ENCODE measurements around the gene IGF1R. TPM values are rescaled to one million over a fixed set of nuclear protein-coding genes. Genes with fewer than 3 reads are reported as not detected.
A peak's percentile ranks its signal among the peaks of the same experiment; 100 is the strongest.

IGF1R gene
- total and polyA plus RNA-seq, 7 donors, result 1.2 to 130 (median 39.6) TPM

DNA sequence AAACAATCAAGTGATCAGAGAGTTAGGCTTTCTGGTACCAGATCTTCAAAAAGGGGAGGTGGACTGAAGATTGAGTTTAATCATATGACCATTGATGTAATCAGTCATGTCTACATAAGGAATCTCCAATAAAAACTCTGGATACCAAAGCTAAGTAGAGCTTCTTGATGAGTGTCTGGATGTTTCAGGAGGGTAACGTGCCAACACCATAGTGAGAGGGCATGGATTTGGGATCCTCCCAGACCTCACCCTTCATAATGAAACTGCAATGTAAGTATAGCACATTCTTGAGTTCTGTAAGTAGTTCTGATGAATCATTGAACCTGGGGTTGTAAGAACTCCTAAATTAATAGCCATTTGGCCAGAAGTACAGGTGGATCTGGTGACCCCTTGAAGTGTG is 337.9 kb downstream of the IGF1R start:
- 82 to 91% methylated on average over 1 of the region's 1 CpG for WGBS, 2 donors
- intact Hi-C loops (cut with DNase I), result no loop called here
- no peak for TF ChIP-seq EP300 (IDR thresholded peaks at IDR 0.05)
- TF ChIP-seq, protein P1, sequence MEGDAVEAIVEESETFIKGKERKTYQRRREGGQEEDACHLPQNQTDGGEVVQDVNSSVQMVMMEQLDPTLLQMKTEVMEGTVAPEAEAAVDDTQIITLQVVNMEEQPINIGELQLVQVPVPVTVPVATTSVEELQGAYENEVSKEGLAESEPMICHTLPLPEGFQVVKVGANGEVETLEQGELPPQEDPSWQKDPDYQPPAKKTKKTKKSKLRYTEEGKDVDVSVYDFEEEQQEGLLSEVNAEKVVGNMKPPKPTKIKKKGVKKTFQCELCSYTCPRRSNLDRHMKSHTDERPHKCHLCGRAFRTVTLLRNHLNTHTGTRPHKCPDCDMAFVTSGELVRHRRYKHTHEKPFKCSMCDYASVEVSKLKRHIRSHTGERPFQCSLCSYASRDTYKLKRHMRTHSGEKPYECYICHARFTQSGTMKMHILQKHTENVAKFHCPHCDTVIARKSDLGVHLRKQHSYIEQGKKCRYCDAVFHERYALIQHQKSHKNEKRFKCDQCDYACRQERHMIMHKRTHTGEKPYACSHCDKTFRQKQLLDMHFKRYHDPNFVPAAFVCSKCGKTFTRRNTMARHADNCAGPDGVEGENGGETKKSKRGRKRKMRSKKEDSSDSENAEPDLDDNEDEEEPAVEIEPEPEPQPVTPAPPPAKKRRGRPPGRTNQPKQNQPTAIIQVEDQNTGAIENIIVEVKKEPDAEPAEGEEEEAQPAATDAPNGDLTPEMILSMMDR (IDR thresholded peaks at IDR 0.05), result no peak
- no peak for TF ChIP-seq POLR2A (IDR thresholded peaks at IDR 0.05)
- TF ChIP-seq POLR2AphosphoS5 (IDR thresholded peaks at IDR 0.05), result no peak
- DNase-seq, result no peak
- H3K27me3 ChIP-seq, result no peaks in the 10 kb centered on the region
- peaks cover 0 to 10% (median 10%) of the 10 kb centered on the region in 4 donors for H3K4me1 ChIP-seq
- H3K4me3 ChIP-seq, result no peak overlapping the region
- peaks cover 0 to 10% (median 0%) of the 10 kb centered on the region in 4 donors for H3K9me3 ChIP-seq
- no peaks in the 10 kb centered on the region for H3K36me3 ChIP-seq
- no peak overlapping the region for H3K27ac ChIP-seq

DNA sequence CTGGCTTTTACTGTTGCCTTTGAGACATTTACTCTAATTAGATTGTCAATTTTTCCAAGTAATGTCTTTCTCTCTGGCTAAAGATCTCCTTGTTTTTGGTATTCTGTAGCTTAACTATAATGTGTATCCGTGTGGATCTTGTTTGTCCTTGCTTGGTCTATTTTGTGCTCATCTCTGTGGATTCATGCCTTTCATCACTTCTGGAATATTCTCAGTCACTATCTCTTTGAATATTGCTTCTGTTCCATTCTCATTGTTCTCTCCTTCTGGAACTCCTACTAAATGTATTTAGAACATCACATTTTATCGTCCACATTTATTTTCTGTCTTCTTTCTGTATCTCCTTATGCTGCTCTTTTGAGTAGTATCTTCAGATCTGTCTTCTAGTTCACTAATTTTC is 346.6 kb downstream of the IGF1R start:
- 92 to 93% methylated on average over 2 of the region's 2 CpGs for WGBS, 2 donors
- H3K36me3 ChIP-seq, result no peaks in the 10 kb centered on the region
- TF ChIP-seq EP300 (IDR thresholded peaks at IDR 0.05) (no peak), POLR2AphosphoS5 (IDR thresholded peaks at IDR 0.05) (no peak), POLR2A (IDR thresholded peaks at IDR 0.05) (no peak)
- TF ChIP-seq, protein P1 (IDR thresholded peaks at IDR 0.05), result no peak
- no peaks in the 10 kb centered on the region for H3K4me1 ChIP-seq
- H3K27ac ChIP-seq, result no peak overlapping the region
- DNase-seq, result no peak
- H3K4me3 ChIP-seq, result no peak overlapping the region
- H3K9me3 ChIP-seq, result no peaks in the 10 kb centered on the region
- intact Hi-C loops (cut with DNase I), result loop anchor here (5.0 kb wide), 1 partner anchor 32 kb away; no protein-coding TSS in a partner anchor
- H3K27me3 ChIP-seq, result no peaks in the 10 kb centered on the region

DNA sequence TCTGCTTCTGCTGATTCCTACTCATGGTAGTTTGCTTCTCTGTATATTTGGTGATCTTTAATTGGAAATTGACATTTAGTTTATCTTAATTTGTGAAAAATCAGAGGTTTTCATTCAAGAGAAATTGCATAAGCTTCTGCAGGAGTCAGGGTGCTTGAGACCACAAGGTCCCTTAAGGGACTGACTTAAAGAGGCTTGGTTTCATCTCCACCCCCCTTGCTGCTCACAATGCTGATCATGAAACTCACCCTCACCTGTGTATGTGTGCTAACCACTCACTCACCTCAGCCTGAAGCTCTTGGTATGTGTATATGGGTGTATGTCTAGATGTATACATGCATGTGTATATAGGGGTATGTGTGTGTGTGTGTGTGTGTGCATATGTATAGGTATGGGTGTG is 347.8 kb downstream of the IGF1R start:
- TF ChIP-seq EP300 (IDR thresholded peaks at IDR 0.05) (no peak), POLR2A (IDR thresholded peaks at IDR 0.05) (no peak), POLR2AphosphoS5 (IDR thresholded peaks at IDR 0.05) (no peak)
- TF ChIP-seq, protein P1 (IDR thresholded peaks at IDR 0.05), result no peak
- intact Hi-C loops (cut with DNase I), result no loop called here
- DNase-seq, result no peak
- Histone ChIP-seq H3K27ac (no peak overlapping the region), H3K9me3 (no peaks in the 10 kb centered on the region), H3K4me3 (no peak overlapping the region), H3K27me3 (no peaks in the 10 kb centered on the region), H3K4me1 (no peaks in the 10 kb centered on the region), H3K36me3 (no peaks in the 10 kb centered on the region)

DNA sequence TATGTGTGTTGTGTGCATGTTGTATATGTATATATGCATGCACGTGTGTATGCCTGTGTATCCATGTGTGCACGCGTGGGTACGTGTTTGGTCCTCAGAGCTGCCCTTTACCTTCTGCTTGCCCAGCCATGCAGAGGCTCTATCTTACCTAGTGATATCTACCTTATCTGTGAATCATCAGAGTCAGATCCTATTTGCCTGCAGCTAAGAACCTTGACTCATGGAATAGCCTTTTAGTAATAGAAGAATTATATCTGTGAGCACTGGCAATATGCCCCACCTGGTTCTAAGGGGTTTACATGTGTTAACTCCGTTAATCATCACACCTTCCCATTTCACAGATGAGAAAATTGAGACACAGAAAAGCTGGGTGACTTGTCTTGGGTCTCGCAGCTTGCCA is 348.3 kb downstream of the IGF1R start:
- Histone ChIP-seq H3K4me1 (no peaks in the 10 kb centered on the region), H3K9me3 (no peaks in the 10 kb centered on the region), H3K36me3 (no peaks in the 10 kb centered on the region), H3K27me3 (no peaks in the 10 kb centered on the region), H3K4me3 (no peak overlapping the region), H3K27ac (no peak overlapping the region)
- WGBS, 2 donors, result 90 to 96% methylated on average over 6 of the region's 6 CpGs
- no peak for DNase-seq
- intact Hi-C loops (cut with DNase I), result no loop called here
- TF ChIP-seq EP300 (IDR thresholded peaks at IDR 0.05) (no peak), POLR2A (IDR thresholded peaks at IDR 0.05) (no peak), POLR2AphosphoS5 (IDR thresholded peaks at IDR 0.05) (no peak)
- TF ChIP-seq, protein P1 (IDR thresholded peaks at IDR 0.05), result no peak

DNA sequence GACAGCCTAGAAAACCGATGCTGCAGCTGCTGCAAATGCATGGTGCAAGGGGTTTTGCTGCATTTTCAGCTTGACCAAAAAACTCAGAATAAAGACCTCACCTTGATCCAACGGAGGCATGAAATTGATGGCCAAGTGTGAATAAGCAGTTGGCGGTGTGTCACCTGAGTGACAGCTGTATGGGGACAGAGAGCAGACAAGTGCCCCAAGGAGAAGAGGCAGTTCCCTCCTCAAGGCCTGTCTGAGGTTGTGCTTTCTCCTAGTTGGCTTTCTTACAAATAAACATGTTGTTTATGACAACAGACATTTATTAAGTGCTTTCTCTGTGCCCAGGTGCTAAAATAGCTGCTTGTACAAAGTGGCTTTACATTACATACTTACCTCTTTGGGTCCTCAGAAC is 349.0 kb downstream of the IGF1R start:
- Histone ChIP-seq H3K4me1 (no peaks in the 10 kb centered on the region), H3K36me3 (no peaks in the 10 kb centered on the region), H3K27me3 (no peaks in the 10 kb centered on the region), H3K27ac (no peak overlapping the region), H3K4me3 (no peak overlapping the region), H3K9me3 (no peaks in the 10 kb centered on the region)
- no peak for TF ChIP-seq POLR2AphosphoS5 (IDR thresholded peaks at IDR 0.05)
- TF ChIP-seq, protein P1 (IDR thresholded peaks at IDR 0.05), result no peak
- TF ChIP-seq POLR2A (IDR thresholded peaks at IDR 0.05), result no peak
- TF ChIP-seq EP300 (IDR thresholded peaks at IDR 0.05), result no peak
- DNase-seq, result peak; percentile 17
- intact Hi-C loops (cut with DNase I), result no loop called here
- WGBS, 2 donors, result 88 to 90% methylated on average over 3 of the region's 3 CpGs
